NCI-H226 (cell line): Measurements from ENCODE around the gene LY6G5B.

Experiments used
- DNase-seq: peaks from one replicate; pipeline ENCODE4 v3.0.0-alpha.2; 2015

Gene LY6G5B

GRCh38 chr6:31642798-31643570 lies 26.8 kb upstream of the LY6G5B start:
- DNase-seq: no peak

- DNase-seq: no peak
Observed at GRCh38 chr6:31643818-31644454, 25.8 kb upstream of the LY6G5B start.

GRCh38 chr6:31645325-31645724 lies 24.5 kb upstream of the LY6G5B start:
- no peak for DNase-seq

- DNase-seq: peak; percentile 65
Observed at GRCh38 chr6:31651602-31652191, 18.1 kb upstream of the LY6G5B start.

GRCh38 chr6:31652925-31653724 lies 16.7 kb upstream of the LY6G5B start:
- DNase-seq: peak; percentile 82

- DNase-seq: no peak
Observed at GRCh38 chr6:31654574-31655348, 15.0 kb upstream of the LY6G5B start.

GRCh38 chr6:31655349-31656237 lies 14.2 kb upstream of the LY6G5B start, which contains the start of gene APOM:
Gene APOM, plus strand, starts transcription at chr6:31655894. Its CDS starts 73 bp downstream, at chr6:31655967.
- no peak for DNase-seq

- DNase-seq: no peak
Observed at GRCh38 chr6:31657406-31658157, 12.2 kb upstream of the LY6G5B start.

GRCh38 chr6:31658158-31658688 lies 11.6 kb upstream of the LY6G5B start:
- no peak for DNase-seq

GRCh38 chr6:31658983-31659648 lies 10.7 kb upstream of the LY6G5B start:
- DNase-seq: no peak

GRCh38 chr6:31659649-31660380 lies 10.0 kb upstream of the LY6G5B start:
- DNase-seq: no peak

- DNase-seq: peak; percentile 69
Observed at GRCh38 chr6:31660381-31661261, 9.2 kb upstream of the LY6G5B start, which contains the start of gene C6orf47. Gene C6orf47, minus strand, starts transcription at chr6:31660778. Its CDS starts 831 bp downstream, at chr6:31659947.

- DNase-seq: no peak
Observed at GRCh38 chr6:31661262-31662123, 8.3 kb upstream of the LY6G5B start.

- no peak for DNase-seq
Observed at GRCh38 chr6:31662124-31662723, 7.6 kb upstream of the LY6G5B start.

- no peak for DNase-seq
Observed at GRCh38 chr6:31663126-31663960, 6.4 kb upstream of the LY6G5B start.
